NCI-H748 (cell line): ENCODE results near the gene RND3.

ENCODE experiments used
- DNase-seq: peaks from one replicate; lab custom pipeline; 2025; ENCODE audit not compliant: unreplicated experiment; lab: John Stamatoyannopoulos, UW

RND3 gene

GRCh38 chr2:150487537-150488429 lies at the start of gene RND3:
TSS of gene RND3 (minus strand) at chr2:150487667. CDS start at chr2:150487417, 250 bp downstream.
- peak; percentile 99 for DNase-seq

- DNase-seq = no peak
Measured at GRCh38 chr2:150535176-150535575, 47.7 kb upstream of the RND3 start.

- no peak for DNase-seq
Measured at GRCh38 chr2:150532879-150533278, 45.4 kb upstream of the RND3 start.

GRCh38 chr2:150532020-150532419 lies 44.6 kb upstream of the RND3 start:
- no peak for DNase-seq

- DNase-seq = no peak
Measured at GRCh38 chr2:150531591-150531990, 44.1 kb upstream of the RND3 start.

DNA sequence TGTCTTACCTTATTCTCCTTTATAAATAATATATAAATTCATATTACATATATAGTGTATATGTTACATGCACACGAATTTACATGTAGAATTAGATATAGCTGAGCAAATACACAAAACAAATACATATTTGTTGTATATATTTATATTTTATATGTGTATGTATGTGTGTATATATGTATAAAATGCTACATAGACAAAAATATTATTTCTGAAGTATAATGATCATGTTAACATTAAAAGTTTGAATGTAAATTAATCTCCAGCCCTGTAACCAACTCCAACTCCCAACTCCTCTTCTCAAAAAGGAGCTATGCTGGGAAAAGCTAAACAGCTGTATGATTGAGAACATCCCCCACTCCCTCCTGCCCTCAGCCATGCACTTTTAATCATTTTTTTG lies 42.7 kb upstream of the RND3 start:
- no peak for DNase-seq

GRCh38 chr2:150528861-150529801 lies 41.7 kb upstream of the RND3 start:
- peak; percentile 9 for DNase-seq

- DNase-seq = peak; percentile 5
Measured at GRCh38 chr2:150526827-150527226, 39.4 kb upstream of the RND3 start.

- no peak for DNase-seq
Measured at GRCh38 chr2:150526006-150526405, 38.5 kb upstream of the RND3 start.

- DNase-seq = no peak
Measured at GRCh38 chr2:150522269-150522668, 34.8 kb upstream of the RND3 start.

- no peak for DNase-seq
Measured at GRCh38 chr2:150520887-150521664, 33.6 kb upstream of the RND3 start.

DNA sequence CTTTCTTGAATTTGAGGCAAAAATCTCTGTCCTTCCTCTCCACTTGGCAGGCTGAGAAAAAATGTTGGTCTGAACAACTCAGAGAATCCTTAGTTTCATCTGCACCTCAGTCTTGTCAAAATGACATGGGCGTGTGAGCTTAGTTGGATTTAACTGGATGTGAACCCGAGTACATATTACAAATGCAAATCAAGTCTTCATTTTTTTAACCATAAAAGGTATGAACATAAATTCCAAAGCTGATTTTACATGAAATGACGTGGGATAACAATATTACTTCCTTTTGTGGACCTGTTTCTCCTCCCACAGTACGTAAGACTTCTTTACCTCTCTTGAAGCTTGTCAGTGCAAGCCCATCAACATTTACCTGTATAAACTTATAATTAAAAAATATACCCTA lies 32.6 kb upstream of the RND3 start:
- no peak for DNase-seq

GRCh38 chr2:150517951-150518680 lies 30.6 kb upstream of the RND3 start:
- no peak for DNase-seq

GRCh38 chr2:150513647-150514046 lies 26.2 kb upstream of the RND3 start:
- DNase-seq = no peak

DNA sequence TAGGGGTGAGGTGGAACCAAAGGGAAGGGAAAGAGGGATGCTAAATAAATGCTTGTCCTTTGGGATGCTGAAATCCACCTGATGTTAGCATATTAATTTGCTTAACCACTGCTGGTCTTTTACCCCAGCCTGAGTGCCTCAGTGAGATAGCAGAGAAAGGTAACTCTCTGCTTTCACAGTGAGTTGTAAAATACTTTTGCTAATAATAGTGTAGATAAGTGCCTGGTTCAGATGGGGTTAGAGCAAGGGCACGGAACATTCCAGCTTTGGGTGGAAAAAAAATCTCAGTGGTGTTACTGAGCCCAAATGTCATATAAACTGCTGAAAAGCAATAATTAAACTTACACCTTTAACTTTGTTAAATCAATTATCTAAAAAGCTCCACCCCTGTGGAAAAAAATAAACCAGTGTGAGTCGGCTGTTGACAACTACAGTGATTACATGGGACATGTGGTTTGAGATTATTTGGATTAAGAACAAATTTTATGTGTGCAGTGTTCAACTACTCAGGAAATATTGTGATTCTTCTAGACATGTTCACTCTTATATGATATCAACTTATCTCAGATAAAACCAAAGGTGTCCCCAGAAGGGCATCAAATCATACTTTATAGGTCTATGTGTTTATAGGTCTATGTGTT lies 21.1 kb upstream of the RND3 start:
- no peak for DNase-seq

- DNase-seq = no peak
Measured at GRCh38 chr2:150507071-150507470, 19.6 kb upstream of the RND3 start.

- no peak for DNase-seq
Measured at GRCh38 chr2:150505178-150505577, 17.7 kb upstream of the RND3 start.

GRCh38 chr2:150495993-150496627 lies 8.6 kb upstream of the RND3 start:
- DNase-seq = no peak

GRCh38 chr2:150495001-150495400 lies 7.5 kb upstream of the RND3 start:
- DNase-seq = no peak
